Left cardiac atrium (tissue), 4 donors: Measurements from ENCODE around the gene TPD52L2. TPM values are rescaled to one million over a fixed set of nuclear protein-coding genes. Genes with fewer than 3 reads are reported as not detected.
"Not testable (repeated sequence)": the region's sequence is repeated elsewhere in the genome, so short reads cannot be mapped to it uniquely, and the experiment has no call there.

ENCODE experiments used
- ATAC-seq, 2 donors: fragments of 200-7000 bp; cut with Tn5 transposase; one replicate each; pipeline ENCODE4 v1.9.1; 2020; ENCODE audit warnings: mild to moderate bottlenecking in 2 of 2, moderate library complexity in 2 of 2
- DNase-seq: peaks from one replicate; pipeline ENCODE4 v3.0.0-alpha.2; 2020
- intact Hi-C, 2 donors: fragments of 100-400 bp; cut with DNase I; formaldehyde crosslinking; loops; one replicate each; pipeline versions ENCODE4 v1.14.1 to v1.15.1; 2022 to 2023
- total RNA-seq, 2 donors: library from RNA; stranded (reverse); fragmentation: NEBNext Ultra II Directional; extraction: Animal tissue kit (Norgen Biotek cat#: 25700); gene quantifications; one replicate each; pipeline ENCODE4 v1.2.1, GENCODE V29; 2021
- donor health status: DM: no; HTN: yes; CAD: no.
- donor health status: DM: no; HTN: yes; CAD: no; lungs with severe emphysema.
- donor health status: DM: yes; HTN: yes; CAD: no.
- donor health status: Dilated cardiomyopathy.

Gene TPD52L2
- total RNA-seq, 2 donors from 2014 or later: 67.5 to 68.7 TPM

DNA sequence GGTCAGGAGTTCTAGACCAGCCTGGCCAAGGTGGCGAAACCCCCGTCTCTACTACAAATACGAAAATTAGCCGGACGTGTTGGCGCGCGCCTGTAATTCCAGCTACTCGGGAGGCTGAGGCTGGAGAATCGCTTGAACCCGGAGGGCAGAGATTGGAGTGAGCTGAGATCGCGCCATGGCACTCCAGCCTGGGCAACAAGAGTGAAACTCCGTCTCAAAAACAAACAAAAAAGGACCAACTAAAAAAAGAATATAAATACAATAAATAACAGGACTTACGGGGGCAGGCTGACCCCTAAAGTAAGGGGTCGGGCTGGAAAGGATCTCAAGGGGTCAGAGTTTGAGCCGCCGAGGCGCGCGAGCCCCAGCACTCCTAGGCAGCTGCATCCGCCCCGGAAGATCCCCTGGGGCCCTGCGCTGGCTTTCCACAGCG, 509 bp upstream of the TPD52L2 start:
- no peak for ATAC-seq
- DNase-seq: no peak
- intact Hi-C loops: loop anchor here (5.0 kb wide), 2 partner anchors 77 to 87 kb away; no protein-coding TSS in a partner anchor

DNA sequence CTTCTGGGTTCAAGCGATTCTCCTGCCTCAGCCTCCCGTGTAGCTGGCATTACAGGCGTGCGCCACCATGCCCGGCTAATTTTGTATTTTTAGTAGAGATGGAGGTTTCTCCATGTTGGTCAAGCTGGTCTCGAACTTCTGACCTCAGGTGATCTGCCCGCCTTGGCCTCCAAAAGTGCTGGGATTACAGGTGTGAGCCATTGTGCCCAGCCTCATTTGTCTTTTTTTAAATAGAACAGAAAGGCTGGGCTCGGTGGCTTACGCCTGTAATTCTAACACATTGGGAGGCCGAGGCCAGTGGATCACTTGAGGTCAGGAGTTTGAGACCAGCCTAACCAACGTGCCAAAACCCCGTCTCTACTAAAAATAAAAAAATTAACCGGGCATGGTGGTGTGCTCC, 2.0 kb downstream of the TPD52L2 start:
- intact Hi-C loops, ATAC-seq, DNase-seq: not testable (repeated sequence)

DNA sequence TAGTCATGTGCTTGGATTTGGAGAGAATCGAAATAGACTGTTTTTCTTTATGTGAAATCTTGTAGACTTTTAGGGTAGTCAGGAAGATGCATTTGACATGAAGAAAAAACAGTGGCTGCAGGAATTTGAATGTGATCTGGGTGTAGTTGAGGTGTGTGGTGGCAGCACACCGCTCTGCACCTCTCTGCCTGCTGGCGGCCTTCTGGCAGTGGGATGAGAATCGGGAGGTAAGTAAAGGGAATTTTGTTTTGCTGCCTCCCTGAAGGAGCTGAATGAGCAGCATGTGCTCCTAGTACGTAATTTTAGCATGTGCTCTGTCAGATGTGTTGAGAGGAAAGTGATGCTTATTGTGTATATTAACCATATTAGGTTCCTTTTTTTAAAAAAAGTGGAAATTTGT, 3.2 kb downstream of the TPD52L2 start:
- intact Hi-C loops: no loop called here
- DNase-seq (no peak), ATAC-seq (no peak)

DNA sequence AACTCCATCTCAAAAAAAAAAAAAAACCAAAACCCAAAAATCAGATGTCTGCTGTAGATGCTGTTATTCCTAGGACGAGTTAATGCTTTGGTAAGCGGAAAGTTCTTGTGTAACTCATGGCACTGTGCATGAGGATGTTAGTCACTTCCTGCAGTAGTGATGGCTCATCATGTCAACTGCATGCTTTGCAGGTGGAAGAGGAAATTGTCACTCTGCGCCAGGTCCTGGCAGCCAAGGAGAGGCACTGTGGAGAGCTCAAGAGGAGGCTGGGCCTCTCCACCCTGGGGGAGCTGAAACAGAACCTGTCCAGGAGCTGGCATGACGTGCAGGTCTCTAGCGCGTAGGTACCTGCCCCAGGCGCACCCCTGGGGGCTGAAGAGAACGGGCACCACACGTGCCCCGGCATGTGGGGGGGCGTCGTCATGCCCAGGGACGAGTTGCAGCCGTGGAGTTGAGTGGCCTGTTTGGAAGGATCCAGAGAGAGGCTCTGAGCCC, 8.5 kb downstream of the TPD52L2 start:
- intact Hi-C loops: loop anchor here in 1 of 2 donors (10.0 kb wide), 1 partner anchor 339 kb away; the partner anchor contains the start of gene PTK6

DNA sequence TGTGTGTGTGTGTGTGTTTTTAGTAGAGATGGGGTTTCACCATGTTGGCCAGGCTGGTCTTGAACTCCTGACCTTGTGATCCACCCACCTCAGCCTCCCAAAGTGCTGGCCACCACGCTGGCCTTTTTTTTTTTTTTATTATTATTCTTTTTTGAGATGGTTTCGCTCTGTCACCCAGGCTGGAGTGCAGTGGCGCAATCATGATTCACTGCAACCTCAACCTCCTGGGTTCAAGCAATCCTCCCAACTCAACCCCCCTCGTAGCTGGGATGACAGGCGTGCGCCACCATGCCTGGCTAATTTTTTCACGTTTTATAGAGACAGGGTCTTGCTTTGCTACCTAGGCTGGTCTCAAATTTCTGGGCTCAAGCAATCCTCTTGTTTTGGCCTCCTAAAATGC, 9.2 kb downstream of the TPD52L2 start:
- intact Hi-C loops: loop anchor here in 1 of 2 donors (10.0 kb wide), 1 partner anchor 339 kb away; the partner anchor contains the start of gene PTK6
- not testable (repeated sequence) for ATAC-seq, DNase-seq

More for the DNA sequence above, 8.5 kb downstream of the TPD52L2 start:
- ATAC-seq (peak; percentile 85 to 91), DNase-seq (peak; percentile 60)

DNA sequence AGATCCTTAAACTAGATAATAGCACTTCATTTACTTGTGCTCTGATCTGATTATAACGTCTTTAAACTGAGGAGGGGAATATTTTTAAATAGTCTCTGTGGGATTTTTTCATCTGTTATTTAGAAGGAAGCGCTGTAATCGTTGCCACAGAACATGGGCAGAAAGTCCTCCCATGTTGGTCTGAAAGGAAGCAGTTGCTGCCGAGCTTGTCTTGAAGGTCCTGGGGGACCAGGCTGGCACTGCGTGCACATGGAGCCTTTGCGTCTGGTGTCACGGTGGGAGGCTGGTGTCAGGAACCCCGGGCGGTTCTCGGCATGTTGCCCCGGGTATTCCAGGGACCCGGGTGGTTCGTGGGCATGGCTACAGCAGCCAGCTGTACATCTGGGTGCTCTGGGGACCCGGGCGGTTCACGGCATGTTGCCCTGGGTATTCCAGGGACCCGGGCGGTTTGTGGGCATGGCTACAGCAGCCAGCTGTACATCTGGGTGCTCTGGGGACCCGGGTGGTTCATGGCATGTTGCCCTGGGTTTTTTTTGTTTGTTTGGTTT, 11.5 kb downstream of the TPD52L2 start:
- DNase-seq (no peak), ATAC-seq (no peak)
- intact Hi-C loops: loop anchor here in 1 of 2 donors (10.0 kb wide), 1 partner anchor 342 kb away; the partner anchor contains the start of gene PTK6

DNA sequence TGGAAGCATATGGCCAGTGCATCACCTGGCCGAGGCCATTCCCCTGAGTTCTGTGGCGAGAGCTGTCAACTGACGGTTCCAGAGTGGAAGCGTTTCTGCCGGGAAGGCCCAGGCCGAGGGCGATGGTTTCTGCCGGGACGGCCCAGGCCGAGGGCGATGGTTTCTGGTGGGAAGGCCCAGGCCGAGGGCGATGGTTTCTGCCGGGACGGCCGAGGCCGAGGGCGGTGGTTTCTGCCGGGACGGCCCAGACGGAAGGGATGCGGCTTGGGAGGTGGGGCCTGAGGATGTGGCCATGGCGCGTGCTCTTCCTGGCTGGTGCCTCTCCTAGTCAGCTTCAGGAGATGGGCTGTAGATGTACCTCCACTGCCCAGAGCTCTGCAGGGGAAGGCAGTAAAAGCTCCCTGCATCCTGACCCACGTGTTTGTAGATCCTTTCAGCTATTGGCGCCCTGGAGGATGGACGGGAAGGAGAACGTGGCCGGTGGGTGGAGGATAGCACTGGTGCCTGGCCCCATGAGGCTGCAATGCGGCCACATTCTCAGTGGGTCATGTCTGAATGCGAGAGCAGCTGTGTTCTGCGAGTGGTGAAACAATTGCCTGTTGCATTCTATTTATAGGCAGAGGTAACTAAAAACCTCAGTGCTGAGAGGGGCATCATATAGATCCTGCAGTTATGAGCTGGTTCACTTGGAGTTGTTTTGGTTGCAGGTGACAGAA, 12.8 kb downstream of the TPD52L2 start:
- ATAC-seq: no peak
- DNase-seq: no peak
- intact Hi-C loops: loop anchor here in 1 of 2 donors (10.0 kb wide), 1 partner anchor 343 kb away; the partner anchor contains the start of gene PTK6

DNA sequence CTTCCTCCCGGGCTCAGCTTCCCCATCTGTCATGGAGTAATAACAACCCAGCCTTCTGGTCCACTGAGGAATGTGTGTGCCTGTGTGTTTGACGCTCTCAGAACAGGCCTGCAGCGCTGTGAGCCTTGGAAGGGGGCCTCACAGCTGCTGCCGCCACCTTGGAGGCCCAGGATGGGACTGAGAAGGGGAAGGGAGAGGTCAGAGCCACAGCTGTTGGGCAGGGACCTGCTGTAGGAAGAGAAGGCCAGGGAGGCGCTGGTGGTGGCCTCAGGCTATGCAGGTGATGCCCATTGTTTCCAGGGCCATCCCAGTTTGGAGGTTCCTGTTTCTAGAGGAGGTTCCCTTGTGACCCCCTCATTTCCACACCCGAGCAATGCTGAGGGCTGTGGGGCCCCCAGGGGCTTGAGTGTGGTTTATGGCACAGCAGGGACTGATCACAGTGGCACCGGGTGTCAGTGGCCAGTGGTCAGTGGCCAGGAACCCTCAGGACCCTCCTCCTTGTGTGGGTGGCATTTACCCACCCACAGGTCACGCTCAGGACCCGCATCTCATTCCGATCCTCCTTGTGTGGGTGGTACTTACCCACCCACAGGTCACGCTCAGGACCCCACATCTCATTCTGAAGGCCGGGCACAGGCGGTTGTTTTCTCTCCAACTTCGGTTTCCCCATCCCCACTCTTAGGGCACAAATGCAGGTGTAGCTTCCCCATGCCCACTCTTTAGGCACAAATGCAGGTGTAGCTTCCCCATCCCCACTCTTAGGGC, 14.0 kb downstream of the TPD52L2 start:
- intact Hi-C loops: loop anchor here in 1 of 2 donors (10.0 kb wide), 1 partner anchor 344 kb away; the partner anchor contains the start of gene PTK6
- ATAC-seq (no peak), DNase-seq (no peak)

DNA sequence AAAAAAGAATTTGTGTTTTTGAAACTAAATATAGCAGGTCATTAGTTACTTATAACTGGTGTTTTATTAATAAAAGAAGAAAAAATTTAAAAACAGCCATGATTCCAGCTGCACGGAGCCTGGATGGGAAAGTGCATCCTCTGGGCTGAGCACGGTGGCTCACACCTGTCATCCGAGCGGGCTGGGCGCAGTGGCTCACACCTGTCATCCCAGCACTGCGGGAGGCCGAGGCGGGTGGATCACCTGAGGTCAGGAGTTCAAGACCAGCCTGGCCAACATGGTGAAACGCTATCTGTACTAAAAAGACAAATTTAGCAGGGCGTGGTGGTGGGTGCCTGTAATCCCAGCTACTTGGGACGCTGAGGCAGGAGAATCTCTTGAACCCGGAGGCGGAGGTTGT, 15.8 kb downstream of the TPD52L2 start:
- DNase-seq, intact Hi-C loops, ATAC-seq: not testable (repeated sequence)

DNA sequence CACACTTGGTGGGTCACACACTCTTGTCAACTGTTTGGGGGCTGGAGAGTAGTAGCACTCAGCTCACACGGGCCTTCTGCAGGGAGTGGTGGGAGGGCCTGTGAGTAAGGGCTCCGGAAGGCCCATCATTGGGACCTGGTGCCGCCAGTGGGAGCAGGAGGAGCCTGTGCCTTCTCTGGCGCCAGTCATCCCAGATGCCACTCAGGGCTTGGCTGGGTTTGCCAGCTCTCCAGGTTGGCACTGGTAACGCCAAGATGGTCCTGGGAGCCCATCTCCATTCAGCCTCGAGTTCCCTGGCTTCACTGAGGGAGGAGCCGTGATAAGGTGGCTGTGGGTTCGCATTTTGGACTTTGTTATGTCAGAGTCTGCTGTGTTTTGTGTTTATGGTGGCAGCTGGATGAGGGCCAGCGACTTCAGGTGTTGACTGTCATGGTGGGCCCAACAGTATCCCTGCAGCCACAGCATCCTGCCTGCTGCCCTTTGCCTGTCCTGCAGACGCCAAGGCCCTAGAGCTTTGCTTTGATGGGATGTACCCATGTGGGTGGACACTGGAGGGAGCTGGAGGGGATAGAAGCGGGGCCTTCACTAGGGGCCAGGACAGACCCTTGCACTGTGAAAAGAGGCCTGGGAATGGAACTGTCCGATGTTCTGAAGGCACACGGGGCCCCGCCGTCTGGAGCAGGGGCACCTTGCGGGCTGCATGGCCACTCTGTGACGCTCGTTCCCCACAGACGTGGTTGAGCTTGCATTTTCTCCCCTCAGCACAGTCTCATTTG, 16.6 kb downstream of the TPD52L2 start:
- intact Hi-C loops: no loop called here
- ATAC-seq (no peak), DNase-seq (no peak)

DNA sequence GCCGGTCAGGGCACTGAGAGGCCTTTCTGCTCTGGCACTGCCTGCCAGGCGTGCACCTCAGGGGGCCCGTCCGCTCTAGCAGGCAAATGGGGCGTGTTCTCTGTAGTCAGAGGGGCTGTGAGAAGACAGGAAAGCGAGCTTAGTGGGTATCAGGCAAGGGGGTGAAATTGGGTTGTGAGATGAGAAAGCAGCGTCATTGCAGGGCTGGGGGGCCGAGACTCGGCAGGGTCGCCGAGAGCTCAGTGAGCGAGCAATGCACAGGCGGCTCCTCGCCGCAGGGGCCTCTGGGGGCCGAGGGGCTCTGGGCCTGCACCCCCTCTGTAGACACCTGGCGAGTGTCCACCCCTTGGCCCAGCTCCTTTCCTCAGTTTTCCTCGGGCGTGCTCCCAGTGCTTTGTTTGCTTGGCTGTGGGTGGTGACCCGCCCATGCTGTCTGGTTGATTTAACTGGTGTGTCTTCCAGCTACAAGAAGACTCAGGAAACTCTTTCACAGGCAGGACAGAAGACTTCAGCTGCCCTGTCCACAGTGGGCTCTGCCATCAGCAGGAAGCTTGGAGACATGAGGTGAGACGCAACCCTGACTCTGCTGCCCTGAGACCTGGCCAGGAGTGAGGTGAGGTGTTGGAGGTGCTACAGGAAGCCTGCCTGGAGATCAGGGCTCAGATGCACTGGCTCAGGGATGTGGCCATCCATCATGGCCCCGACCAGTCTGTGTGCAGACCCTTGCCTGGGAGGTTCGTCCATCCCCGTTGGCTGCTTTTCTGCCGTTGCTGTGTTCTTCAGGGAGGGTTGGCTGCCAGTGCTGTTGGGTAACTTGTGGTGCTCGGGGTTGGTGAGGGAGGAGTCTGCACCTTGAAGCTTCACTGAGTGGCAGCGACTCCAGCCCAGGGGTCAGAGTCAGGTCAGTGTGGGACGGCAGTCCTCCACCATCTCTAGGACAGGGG, 17.5 kb downstream of the TPD52L2 start:
- ATAC-seq (no peak), DNase-seq (no peak)
- intact Hi-C loops: no loop called here

DNA sequence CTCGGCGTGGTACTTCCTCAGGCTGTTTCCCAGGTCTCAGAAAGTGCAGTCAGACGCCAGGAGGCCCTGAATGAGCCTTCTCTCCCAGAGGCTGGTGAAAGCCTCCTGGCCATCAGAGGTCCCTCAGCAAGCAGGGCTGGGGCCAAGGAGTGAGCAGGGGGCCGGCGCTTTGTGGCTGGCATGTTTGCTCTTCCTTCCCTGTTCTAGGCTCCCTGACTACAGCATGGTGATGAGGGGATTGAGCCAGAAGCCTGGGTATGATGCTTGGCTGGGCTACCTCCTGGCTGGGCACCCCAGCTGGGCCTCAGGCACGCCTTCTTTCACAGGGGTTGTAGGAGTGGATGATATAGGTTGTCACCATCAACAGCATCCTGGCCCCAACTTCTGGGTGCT, 18.1 kb downstream of the TPD52L2 start:
- DNase-seq (no peak), ATAC-seq (no peak)
- intact Hi-C loops: no loop called here

DNA sequence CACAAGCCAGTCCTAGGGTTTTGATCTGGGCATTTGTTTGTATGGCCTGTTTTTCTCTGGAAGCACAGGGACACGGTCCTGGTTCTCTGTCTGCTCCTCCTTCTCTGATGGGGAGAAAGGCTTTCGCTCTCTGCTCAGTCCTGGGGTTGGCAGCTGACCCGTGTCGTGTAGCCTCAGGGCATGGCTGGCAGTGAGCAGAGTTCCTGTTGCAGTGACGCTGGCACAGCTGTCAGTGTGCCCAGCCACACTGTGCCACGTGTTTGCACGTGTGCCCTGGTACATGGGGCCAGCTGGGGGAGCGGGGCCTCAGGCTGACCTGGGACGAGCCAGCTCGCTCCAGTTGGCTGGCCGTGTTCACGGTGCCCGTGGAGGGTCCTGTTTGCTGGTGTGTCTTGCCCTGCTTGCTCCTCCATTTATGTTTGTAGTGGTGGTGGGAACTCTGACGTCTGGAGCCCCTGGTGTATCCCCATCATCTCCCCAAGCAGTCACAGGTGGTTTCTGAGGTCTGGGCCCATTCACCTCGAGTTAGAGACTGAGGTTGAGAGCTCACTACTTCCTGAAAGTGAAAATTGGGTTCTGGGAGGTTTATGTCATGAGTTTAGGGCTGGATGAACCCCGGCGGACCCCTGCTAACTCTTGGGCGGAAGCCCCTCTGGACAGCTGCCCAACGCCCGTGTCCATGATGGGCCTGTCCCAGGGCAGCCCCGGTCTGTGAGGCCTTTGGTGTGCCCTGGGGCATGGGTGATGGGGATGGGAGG, 19.6 kb downstream of the TPD52L2 start:
- peak; percentile 56 for DNase-seq
- intact Hi-C loops: no loop called here
- peak; percentile 59 to 89 for ATAC-seq

DNA sequence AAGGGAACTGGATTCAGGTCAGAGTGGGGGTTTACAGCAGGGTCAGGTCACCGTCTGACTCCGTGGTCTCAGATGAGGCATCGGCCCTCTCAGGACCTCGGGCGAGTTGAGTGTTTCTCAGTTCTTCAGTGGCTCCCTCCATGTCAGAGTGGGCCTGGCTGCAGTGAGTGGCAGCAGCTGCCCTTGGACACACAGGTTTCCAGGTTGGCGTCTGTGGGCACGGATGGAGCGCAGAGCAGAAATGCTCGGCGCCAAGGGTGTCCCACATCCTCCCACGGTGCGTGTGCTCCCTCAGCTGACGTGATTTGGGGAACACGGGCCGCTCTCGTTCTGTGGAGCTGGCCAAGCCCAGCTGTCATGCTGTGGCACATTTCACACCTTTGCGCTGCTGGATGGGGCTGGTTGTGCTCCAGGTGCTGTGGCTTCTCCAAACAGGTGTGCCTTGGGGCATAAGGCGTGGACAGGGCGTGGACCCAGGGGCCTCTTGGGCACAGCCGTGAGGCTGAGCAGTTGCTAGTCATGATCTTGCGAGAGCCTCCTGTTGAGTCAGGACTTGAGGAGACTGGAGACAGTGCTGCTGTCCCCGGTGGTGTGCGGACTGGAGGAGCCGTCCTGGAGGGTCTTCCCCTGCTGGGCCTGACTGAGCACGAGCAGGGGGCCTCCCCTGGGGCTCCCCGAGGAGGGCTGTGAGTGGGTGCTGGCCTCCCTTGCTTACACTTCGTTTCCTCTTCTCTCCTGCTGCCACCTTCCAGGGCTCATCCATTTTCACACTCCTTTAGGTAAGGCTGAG, 20.4 kb downstream of the TPD52L2 start:
- DNase-seq: no peak
- no peak for ATAC-seq
- intact Hi-C loops: no loop called here

DNA sequence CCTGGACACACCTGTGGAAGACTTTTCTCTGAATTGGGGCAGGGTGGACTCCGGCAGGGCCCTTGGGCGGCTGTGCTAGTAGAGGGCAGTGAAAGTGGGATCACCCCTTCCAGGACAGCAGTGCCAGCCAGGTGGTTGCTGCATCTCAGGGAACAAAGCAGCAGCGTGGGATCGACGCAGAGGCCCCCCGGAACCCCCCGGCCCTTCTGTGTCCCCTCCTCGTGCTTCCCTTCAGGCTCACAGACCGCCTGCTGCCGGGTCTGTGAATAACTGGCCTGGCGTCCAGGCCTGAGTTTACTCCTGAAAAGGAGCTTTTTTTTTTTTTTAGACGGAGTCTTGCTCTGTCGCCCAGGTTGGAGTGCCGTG, 21.0 kb downstream of the TPD52L2 start:
- intact Hi-C loops: no loop called here
- ATAC-seq (no peak), DNase-seq (no peak)

DNA sequence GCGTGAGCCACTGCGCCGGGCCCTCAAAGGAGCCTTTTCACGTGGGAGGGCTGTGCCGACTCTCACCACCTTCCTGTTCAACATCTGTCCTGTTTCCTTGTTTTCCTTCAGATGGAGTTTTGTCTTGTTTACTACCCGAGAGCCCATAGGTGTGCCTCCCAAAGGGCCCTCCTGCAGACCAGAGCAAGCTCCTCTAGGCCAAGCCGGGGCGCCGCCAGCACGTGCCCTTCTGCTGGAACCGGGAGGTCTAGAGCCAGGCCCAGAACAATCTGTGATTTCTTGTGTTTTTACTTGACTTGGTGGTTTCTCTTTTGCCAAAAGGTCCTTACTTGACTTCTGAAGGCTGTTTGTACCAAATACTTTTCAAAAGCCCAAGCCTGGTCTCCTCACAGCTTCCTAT, 21.9 kb downstream of the TPD52L2 start:
- DNase-seq (no peak), ATAC-seq (no peak)
- intact Hi-C loops: no loop called here
